HG03064 (cell line): ENCODE data around the gene QRICH2.
"Not testable (repeated sequence)": the region's sequence is repeated elsewhere in the genome, so short reads cannot be mapped to it uniquely, and the experiment has no call there.

Experiments
- ATAC-seq: cut with Tn5 transposase; IDR thresholded peaks from one replicate; pipeline ENCODE4 v1.9.1; 2021; ENCODE audit warnings: low read depth; ENCODE audit not compliant: unreplicated experiment

The QRICH2 gene, protein sequence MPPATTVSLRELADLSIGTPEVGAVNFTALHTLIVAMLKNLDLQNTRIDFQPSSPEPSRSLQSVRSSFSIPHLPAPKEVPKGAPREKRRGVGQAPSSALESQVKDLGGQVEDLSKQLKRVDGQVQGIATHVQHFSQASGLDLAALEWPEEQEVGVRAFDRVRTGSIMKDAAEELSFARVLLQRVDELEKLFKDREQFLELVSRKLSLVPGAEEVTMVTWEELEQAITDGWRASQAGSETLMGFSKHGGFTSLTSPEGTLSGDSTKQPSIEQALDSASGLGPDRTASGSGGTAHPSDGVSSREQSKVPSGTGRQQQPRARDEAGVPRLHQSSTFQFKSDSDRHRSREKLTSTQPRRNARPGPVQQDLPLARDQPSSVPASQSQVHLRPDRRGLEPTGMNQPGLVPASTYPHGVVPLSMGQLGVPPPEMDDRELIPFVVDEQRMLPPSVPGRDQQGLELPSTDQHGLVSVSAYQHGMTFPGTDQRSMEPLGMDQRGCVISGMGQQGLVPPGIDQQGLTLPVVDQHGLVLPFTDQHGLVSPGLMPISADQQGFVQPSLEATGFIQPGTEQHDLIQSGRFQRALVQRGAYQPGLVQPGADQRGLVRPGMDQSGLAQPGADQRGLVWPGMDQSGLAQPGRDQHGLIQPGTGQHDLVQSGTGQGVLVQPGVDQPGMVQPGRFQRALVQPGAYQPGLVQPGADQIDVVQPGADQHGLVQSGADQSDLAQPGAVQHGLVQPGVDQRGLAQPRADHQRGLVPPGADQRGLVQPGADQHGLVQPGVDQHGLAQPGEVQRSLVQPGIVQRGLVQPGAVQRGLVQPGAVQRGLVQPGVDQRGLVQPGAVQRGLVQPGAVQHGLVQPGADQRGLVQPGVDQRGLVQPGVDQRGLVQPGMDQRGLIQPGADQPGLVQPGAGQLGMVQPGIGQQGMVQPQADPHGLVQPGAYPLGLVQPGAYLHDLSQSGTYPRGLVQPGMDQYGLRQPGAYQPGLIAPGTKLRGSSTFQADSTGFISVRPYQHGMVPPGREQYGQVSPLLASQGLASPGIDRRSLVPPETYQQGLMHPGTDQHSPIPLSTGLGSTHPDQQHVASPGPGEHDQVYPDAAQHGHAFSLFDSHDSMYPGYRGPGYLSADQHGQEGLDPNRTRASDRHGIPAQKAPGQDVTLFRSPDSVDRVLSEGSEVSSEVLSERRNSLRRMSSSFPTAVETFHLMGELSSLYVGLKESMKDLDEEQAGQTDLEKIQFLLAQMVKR (N-terminal part only)

DNA sequence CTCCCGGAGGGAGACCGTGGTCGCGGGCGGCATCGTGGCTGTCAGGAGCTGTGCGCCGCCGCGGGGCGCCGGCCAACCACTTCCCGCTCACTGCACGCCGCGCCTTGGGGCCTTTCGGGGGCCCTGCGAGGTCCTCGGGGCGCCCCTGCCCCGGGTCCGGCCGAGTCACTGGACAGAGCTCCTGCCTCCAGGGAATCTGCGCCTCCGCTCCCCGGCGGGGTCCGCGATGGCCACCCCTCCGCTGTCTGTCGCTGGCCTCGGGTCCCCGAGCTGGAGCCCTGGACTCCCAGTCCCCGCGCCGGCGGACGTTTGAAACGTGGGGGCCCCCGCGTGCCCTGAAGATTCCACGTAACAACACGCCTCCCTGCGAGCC, at the start of gene QRICH2:
Gene QRICH2 (minus strand): TSS at position 311 of the 373 bp plus-strand sequence. CDS start 278 bp downstream, at position 33.
- no peak for ATAC-seq

DNA sequence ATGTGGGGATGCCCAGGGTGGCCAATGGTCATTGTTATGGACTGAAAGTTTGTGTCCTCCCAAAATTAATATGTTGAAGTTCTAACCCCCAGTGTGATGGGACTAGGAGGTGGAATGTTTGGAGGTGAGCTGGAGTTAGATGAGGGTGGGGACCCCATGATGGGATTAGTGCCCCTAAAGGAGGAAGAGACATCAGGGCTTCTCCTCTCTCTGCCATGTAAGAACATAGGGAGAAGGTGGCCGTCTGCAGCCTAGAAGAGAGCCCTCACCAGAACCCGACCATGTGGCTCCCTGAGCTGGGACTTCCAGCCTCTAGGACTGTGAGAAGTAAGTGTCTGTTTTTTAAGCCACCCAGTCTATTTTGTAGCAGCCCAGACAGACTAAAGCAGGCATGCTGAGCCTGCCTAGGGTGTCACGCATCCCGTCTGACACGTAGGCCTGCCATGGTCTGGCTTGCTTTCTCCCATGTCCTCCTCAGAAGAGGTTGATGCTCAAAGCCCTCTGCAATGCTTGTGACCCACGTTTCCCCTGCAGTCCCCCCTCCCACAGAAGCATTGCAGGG, 49.6 kb upstream of the QRICH2 start:
- no peak for ATAC-seq

DNA sequence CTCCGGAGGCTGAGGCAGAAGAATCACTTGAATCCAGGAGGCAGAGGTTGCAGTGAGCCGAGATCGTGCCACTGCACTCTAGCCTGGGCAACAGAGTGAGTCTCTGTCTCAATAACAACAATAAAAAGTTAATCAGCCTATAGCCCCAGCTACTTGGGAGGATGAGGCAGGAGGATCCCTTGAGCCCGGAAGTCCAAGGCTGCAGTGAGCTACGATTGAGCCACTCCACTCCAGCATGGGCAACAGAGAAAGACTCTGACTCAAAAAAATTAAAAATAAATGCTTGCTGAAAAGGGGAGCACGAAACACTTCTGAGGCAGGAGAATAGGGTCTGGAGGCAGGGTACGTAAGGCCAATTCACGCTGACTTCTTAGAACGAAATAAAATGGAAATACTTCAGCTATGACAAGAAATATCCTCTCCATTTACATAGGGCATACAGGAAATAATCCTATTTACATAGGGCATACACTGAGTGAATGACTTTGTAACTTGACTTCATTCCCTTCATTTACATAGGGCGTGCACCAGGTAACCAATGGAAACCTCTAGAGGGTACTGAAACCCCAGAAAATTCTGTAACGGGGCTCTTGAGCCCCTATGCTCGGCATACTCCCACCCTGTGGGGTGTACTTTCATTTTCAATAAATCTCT, 48.9 kb upstream of the QRICH2 start:
- no peak for ATAC-seq

DNA sequence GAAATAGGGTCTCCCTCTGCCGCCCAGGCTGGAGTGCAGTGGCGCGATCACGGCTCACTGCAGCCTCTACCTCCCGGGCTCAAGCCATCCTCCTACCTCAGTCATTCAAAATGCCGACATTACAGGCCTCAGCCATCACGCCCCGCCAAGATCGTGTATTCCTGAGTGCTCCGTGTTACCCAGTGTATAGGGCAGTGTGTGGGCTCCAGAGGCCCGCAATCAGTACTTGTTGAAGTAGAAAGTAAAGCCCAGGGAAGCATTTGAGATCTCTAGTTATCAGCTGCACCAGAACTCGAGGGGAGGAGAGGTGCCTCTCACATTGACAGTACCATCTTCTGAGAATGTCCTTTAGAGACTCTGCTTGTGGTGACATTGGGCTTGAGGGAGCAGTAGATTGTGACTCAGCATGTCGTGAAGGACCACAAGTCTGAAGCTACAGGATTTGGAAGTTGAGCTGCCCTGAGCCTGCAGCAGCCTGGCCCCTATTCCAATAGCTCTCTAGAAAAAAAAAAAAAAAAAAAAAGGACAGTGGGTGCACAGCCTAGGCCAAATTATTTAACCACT, 46.8 kb upstream of the QRICH2 start:
- no peak for ATAC-seq

DNA sequence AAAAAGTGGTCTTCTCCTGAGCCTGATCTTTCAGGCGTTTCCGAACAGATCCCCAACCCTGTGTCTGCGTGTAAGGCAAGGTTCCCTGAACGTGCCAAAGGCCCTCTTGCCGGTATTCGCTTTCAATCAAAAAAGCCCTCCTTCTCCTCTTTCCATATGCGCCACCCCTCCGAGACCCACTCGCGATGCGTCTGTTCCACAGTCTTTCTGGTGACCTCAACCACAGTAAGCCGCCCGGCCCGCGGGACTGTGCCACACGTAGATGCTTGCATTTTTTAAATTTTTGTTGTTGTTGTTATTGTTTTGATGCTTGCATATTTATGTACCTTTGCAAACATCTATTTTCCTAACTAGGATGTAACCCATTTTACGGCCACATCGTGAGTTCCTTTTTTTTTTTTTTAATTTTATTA, 46.2 kb upstream of the QRICH2 start:
- no peak for ATAC-seq

DNA sequence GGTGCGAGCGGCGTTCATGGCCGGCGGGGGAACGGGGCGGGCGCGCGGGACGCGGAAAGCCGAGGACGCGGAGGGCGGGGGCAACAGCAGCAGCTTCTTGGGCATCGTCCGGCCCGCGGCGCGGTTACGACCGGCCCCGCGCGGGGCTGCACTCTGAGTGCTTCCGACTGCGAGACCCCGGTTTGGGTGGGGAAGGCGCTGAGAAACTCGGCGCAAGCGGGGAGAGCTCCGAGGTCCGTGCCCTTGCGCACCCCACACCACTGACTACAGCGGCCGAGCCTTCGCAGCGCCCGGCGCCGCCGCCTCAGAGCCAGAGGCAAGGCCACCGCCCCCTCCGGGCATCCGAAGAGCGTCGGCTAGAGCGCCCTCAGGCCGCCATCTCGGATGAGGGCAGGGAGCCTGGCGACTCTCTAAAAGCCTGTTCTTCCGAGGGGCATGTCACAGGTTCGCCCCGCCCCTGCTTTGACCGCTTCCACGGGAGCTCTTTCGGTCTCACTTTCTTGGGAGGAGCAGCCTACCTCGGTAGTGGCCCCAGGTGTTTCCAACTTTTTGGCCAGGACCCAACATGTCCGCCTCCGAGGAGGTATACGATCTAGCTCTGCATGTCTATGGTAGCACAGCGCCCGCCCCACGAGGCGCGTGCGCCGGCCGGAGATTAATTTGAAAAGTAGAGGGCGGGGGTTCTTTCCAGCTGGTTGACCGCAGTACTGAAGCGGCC, 45.7 kb upstream of the QRICH2 start, which contains the start of gene PRPSAP1:
Gene PRPSAP1 (minus strand): TSS at position 318 of the 718 bp plus-strand sequence. CDS start 213 bp downstream, at position 105.
- ATAC-seq, result peak; percentile 87

DNA sequence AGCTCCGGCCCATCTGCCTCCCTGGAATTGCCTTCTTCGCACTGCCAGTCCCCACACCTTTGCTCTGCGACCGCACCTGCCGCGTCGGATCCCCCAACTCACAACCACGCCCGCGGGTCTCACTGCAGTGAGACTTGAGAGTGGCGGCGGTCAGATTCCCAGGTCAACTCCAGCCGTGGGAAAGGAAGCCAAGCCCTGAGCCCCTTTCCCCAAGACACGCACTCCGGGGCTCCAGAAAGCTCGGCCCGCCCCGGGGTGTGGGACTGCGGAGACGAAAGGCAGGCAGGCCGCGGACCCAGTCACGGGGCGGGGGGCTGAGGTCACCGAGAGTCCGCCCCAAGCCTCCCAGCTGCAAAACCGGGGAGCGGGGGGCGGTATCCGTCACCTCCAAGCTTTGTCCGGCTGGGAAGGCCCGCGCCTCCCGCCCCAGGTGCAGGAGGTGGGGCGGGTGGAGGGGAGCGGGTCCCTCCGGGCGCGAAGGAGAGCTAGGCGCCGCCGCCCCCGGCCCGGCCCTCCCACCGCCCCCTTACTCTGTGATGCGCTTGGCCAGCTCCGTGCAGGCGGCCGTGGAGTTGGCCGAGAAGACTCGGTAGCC, 45.0 kb upstream of the QRICH2 start:
- peak; percentile 21 for ATAC-seq

DNA sequence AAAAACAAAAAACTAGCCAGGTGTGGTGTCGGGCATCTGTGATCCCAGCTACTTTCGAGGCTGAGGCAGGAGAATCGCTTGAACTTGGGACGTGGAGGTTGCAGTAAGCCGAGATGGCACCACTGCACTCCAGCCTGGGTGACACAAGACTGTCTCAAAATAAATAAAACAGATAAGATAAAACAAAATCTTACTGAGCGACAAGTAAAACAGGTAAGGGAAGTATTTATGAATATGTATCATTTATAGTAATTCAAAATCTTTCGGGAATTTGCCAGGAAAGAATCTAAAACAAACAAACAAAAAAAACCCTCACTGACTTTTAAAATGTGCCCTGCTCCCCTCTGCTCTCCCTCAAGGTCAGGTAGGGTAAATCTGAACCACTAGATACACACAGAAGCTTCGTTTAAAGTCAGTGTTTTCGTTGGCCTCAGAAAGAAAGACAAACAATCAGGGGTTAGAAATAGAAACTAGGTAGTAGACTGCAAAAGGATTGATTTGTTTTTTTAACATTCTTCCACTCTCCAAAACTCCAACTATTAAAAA, 43.5 kb upstream of the QRICH2 start:
- no peak for ATAC-seq

DNA sequence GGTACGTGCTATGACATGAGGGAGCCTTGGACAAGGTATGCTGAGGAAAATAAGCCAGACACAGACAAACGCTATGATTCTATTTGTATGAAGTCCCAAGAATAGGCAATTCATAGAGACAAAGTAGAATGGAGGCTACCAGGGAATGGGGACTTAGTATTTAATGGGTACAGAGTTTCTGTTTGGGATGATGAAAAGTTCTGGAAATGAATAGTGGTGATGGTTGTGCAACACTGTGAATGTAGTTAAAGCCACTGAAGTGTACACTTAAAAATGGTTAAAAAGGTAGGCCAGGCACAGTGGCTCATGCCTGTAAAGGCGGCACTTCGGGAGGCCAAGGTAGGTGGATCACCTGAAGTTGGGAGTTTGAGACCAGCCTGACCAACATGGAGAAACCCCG, 42.4 kb upstream of the QRICH2 start:
- no peak for ATAC-seq

DNA sequence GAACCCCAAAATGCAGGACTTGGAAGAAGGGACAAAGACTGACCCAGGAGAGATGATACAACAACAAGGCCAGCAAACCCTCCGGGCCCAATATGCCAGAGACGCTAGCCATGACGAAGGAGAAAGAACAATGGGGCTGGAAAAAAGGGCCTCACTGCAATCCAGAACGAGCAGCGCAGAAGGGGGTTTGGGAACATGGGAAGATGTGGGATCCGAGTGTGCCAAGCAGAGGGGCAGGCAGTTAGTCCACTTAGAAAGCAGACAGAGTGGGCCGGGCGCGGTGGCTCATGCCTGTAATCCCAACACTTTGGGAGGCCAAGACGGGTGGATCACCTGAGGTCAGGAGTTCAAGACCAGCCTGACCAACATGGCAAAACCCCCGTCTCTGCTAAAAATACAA, 38.9 kb upstream of the QRICH2 start:
- ATAC-seq, result not testable (repeated sequence)

DNA sequence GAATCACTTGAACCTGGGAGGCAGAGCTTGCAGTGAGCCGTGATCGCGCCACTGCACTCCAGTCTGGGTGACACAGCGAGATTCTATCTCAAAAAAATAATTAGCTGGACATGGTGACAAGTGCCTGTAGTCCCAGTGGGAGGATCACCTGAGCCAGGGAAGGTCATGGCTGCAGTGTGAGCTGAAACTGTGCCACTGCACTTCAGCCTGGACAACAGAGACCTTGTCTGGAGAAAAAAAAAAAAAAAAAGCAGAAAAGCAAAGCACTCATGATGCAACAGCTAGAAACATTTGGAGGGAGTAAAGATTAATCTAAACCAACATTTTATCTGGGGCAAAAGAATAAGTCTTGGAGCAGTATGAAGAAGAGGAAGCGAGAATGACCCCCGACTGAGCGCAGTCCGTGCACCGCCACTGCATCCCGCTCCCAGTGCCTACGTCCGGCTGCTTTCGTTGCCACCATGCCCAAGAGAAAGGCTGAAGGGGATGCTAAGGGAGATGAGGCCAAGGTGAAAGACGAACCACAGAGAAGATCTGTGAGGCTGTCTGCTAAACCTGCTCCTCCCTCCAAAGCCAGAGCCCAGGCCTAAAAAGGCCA, 37.4 kb upstream of the QRICH2 start:
- ATAC-seq, result no peak

DNA sequence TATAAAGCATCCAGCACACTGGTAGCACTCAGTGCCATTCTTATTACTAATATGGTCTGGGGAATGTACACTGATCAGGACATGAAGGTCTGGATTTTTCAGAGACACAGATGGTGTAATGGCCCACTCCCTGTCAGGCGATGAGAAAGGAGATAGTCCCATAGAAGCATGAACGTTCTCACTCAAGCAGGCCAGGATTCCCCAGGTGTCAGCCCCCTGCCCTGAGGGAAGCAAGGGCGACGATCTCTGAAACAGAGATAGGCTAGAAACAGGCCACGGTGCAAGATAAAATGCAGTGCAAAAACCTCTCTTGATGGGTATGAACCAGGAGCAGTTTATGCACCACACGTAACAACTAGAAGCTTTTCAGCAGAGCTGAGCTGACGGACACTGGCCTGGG, 35.0 kb upstream of the QRICH2 start:
- ATAC-seq, result no peak

DNA sequence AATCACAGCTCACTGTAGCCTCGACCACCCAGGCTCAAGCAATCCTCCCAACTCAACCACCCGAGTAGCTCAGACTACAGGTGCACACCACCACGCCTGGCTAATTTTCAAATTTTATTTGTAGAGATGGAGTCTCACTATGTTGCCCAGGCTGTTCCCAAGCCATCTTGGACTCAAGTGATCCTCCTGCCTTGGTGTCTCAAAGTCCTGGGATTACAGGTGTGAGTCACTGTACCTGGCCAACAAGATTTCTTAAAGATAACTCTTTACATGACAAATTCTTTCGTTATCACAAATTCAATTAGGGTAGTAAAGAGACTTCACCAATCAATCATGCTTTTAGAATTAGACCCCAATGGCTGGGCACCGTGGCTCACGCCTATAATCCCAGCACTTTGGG, 33.2 kb upstream of the QRICH2 start:
- ATAC-seq, result no peak

DNA sequence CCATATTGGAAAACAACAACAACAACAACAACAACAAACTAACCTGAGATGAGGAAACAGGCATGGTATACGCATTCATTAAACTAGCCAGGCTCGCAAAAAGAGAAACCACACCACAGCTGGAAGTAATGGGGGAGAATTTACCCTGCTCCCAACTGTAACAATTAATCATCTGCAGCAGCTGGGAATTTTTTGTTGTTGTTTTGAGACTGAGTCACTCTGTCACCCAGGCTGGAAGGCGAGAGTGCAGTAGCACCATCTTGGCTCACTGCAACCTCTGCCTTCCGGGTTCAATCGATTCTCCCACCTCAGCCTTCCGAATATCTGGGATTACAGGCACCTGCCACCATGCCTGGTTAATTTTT, 29.3 kb upstream of the QRICH2 start:
- no peak for ATAC-seq

DNA sequence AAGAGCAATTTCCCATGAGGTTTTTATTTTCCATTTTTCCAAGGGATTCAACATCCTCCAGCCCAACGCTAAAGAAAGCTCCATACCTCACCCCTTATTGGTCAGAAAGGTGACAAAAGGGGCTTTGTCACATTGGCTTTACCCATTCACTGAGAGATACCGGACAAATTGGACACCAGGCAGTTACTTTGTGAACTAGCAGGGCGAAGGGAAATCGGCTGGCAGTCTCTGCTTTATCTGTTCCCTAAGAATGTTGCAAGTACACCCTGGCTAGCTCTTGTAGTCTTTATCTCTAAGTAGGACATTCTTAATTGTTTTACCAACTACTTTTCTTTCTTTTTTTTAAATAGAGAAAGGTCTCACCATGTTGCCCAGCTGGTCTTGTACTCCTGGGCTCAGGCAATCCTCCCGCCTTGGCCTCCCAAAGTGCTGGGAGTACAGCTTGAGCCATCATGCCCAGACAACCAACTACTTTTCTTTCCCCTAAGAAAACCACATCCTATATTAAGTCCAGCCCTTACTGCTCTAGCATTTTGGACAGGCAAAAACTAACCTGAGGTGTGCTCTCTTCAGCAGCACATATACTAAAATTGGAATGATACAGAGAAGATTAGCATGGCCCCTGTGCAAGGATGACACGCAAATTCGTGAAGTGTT, 28.8 kb upstream of the QRICH2 start:
- ATAC-seq, result no peak

DNA sequence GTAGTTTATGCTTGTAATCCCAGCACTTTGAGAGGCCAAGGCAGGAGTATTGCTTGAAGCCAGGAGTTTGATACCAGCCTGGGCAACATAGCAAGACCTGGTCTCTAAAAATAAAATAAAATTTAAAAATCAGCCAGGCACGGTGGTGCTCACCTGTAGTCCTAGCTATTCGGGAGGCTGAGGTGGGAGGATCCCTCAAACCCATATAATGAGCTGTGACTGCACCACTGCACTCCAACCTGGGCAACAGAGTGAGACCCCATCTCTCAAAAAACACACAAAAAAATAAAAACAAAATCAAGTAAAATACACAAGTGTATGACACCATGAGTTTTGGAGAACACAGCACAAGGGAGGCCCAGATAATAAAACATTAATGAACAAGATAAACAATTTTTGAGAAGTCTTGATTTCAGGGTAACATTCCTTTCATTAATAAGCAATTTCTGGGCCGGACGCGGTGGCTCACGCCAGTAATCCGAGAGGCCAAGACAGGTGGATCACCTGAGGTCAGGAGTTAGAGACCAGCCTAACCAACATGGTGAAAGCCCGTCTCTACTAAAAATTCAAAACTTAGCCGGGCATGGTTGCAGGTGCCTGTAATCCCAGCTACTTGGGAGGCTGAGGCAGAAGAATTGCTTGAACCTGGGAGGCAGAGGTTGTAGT, 27.8 kb upstream of the QRICH2 start:
- no peak for ATAC-seq
